Adipose tissue (tissue), 3 donors: Measurements from ENCODE around the gene HBA1. TPM values are rescaled to one million over a fixed set of nuclear protein-coding genes. Genes with fewer than 3 reads are reported as not detected.
"Not testable (repeated sequence)": the region's sequence is repeated elsewhere in the genome, so short reads cannot be mapped to it uniquely, and the experiment has no call there.

ENCODE experiments used
- H3K27ac ChIP-seq: one replicate; pipeline ENCODE4 v1.5.1; 2013; ENCODE audit warnings: low read depth, low read length
- WGBS, 3 donors: extraction: QIAGEN DNeasy Blood & Tissue Kit; methylation state at CpG; one replicate each; pipeline ENCODE4 v1.1.7; 2013; 5-methylcytosine and 5-hydroxymethylcytosine counted together
- polyA plus RNA-seq, 3 donors: library from polyadenylated mRNA; stranded (reverse); fragments of 200-250 nt; gene quantifications; one replicate each; pipeline ENCODE4 v1.2.3, GENCODE V29; 2013
- donor health status: healthy with polysubstance abuse.
- donor health status: Bipolar disorder and iron deficiency.
- donor health status: healthy.

Gene HBA1
- polyA plus RNA-seq, 3 donors = 6.7 to 330 (median 28.5) TPM

DNA sequence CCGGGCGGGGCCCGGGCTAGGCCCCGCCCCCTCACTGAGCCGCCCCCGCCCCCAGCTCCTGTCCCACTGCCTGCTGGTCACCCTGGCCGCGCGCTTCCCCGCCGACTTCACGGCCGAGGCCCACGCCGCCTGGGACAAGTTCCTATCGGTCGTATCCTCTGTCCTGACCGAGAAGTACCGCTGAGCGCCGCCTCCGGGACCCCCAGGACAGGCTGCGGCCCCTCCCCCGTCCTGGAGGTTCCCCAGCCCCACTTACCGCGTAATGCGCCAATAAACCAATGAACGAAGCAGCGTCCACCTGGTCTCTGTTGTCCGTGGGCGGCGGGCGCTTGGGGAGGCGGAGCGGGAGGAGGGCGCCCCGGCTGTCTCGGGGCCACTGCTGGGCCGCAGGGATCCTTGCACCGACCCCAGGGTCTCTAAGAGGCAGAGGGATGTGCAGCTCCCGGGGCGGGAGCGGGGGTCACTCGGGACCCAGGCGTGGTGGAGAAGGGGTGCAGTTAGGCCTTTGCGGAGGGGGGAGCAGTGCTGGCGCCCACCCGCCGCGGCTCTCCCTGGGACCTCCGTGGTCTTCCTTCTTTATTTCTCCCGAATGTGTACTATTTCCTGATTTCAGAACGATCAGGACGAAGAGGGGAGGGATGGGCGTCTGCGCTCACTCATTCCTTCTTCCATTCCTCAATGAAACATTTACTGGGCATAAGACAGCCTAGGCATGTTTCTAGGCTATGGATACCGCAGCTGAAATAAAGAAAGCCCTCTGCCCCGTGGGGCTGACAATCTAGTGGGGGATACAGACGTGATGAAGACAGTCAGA is 22.1 kb upstream of the HBA1 start:
- 1 to 3% (median 2%) methylated on average over 46 to 48 of the region's 59 CpGs for WGBS, 3 donors
- no peak overlapping the region for H3K27ac ChIP-seq

DNA sequence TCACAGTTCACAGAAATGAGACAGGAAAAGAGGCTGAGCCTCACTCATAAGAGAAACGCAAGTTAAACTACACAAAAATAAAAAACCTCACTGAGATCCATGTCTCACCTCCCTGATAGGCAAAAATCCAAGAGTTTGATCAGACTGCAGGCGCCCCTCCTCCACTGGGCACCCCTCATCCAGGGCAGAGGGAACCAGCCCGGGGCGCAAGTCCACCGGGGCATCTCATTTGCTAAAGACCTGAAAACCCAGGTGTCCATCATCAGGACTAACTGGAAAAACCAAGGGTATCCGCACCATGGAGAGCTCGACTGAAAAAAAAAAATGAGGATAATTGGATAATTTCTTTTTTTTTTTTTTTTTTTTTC is 21.5 kb upstream of the HBA1 start:
- H3K27ac ChIP-seq = no peak overlapping the region
- WGBS, 3 donors = 58 to 74% (median 58%) methylated on average over 7 of the region's 7 CpGs

DNA sequence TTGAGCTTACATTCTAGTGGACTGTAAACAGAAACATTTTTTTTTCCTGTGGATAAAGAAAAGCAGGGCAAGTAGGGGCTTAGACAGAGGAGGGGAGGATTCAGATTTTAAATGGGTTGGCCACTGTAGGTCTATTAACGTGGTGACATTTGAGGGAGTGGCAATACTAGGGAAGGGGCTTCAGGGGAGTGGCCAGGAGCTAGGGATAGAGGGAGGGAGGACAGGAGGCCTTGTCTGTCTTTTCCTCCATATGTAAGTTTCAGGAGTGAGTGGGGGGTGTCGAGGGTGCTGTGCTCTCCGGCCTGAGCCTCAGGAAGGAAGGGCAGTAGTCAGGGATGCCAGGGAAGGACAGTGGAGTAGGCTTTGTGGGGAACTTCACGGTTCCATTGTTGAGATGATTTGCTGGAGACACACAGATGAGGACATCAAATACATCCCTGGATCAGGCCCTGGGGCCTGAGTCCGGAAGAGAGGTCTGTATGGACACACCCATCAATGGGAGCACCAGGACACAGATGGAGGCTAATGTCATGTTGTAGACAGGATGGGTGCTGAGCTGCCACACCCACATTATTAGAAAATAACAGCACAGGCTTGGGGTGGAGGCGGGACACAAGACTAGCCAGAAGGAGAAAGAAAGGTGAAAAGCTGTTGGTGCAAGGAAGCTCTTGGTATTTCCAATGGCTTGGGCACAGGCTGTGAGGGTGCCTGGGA is 17.2 kb upstream of the HBA1 start:
- WGBS, 3 donors = 45 to 61% (median 53%) methylated on average over 6 of the region's 6 CpGs
- H3K27ac ChIP-seq = no peak overlapping the region

DNA sequence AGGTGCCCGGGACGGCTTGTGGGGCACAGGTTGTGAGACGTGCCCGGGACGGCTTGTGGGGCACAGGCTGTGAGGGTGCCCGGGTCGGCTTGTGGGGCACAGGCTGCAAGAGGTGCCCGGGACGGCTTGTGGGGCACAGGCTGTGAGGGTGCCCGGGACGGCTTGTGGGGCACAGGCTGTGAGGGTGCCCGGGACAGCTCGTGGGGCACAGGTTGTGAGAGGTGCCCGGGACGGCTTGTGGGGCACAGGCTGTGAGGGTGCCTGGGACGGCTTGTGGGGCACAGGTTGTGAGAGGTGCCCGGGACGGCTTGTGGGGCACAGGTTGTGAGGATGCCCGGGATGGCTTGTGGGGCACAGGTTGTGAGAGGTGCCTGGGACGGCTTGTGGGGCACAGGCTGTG is 16.2 kb upstream of the HBA1 start:
- H3K27ac ChIP-seq = not testable (repeated sequence)
- 54 to 75% (median 71%) methylated on average over 8 to 20 of the region's 20 CpGs for WGBS, 3 donors

DNA sequence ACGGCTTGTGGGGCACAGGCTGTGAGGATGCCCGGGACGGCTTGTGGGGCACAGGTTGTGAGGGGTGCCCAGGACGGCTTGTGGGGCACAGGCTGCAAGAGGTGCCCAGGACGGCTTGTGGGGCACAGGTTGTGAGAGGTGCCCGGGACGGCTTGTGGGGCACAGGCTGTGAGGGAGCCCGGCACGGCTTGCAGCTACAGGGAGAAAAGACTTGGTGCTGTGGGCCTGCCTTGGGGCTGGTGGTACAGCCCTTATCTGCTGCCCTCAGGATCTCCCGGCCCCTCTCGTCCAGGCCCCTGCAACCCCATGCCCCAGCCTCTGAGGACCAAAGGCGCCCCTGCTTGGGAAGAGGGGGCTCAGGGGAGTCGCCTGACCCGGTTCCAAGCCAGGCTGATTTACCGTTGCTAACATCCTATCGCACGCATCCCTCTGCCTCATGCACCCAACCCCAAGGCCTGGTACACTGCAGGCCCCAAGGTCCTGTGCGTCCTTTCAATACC is 15.7 kb upstream of the HBA1 start:
- 59 to 68% (median 63%) methylated on average over 13 to 18 of the region's 18 CpGs for WGBS, 3 donors
- no peak overlapping the region for H3K27ac ChIP-seq

DNA sequence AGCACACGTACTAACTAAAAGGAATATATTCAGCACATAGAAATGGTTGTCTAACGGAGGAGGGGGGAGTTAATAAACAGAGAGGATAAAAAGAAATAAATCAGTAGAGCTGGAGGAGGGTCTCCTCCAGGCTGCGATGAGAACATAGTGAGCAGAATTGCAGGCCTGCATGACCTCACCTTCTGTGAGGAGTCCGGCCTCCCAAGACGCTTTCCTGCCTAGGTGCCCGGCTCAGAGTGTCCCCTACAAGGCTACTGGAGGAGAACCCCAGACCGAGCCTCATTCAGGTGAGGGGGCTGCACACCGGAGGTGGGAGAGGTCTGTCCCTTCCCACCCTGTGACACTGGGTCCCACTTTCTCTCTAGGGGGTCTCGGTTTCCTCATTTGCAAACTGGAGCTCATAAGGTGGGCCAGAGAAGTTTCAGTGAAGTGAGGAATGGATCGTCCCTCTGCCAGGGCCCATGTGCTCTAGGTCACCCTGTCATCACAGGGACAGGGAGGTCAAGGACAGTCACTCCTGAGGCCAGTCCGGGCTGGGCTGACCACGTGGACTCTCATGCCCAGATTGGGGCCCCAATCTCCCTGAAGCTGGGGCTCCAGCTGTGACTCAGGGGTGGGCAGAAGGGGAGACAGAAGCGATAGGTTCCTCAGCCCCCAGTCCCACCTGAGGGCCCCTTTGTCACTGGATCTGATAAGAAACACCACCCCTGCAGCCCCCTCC is 14.0 kb upstream of the HBA1 start:
- 86 to 87% (median 86%) methylated on average over 13 of the region's 13 CpGs for WGBS, 3 donors

DNA sequence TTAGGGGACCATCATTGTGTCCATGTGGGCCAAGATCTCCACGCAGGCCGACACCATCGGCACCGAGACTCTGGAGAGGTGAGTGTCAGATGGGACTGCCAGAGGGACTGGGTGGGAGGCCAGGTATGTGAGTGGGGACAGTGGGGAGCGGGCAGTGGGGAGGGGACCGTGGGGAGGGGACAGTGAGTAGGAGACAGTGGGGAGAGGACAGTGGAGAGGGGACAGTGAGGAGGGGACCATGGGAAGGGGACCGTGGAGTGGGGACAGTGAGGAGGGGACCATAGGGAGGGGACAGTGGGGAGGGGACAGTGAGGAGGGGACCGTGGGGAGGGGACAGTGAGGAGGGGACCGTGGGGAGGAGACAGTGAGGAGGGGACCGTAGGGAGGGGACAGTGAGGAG is 13.3 kb upstream of the HBA1 start:
- not testable (repeated sequence) for H3K27ac ChIP-seq
- 83 to 92% (median 88%) methylated on average over 7 to 10 of the region's 10 CpGs for WGBS, 3 donors

More for the DNA sequence above, 14.0 kb upstream of the HBA1 start:
- no peak overlapping the region for H3K27ac ChIP-seq

DNA sequence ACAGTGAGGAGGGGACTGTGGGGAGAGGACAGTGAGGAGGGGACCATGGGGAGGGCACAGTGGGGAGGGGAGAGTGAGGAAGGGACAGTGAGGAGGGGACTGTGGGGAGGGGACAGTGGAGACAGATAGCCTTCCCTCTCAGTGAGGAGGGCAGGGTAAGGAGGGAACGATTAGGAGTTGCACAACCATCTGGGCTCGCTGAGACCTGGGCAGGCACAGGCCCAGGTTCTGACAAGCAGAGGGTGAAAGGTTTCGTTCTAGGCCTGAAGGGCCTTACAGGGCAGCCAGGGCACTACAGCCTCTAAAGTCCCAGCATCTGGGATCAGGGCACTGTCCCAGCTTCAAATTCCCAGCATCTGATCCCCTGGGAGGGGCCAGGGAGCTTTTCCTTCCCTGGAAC is 12.8 kb upstream of the HBA1 start:
- not testable (repeated sequence) for H3K27ac ChIP-seq
- 4 to 30% (median 17%) methylated on average over 2 of the region's 3 CpGs for WGBS, 3 donors

DNA sequence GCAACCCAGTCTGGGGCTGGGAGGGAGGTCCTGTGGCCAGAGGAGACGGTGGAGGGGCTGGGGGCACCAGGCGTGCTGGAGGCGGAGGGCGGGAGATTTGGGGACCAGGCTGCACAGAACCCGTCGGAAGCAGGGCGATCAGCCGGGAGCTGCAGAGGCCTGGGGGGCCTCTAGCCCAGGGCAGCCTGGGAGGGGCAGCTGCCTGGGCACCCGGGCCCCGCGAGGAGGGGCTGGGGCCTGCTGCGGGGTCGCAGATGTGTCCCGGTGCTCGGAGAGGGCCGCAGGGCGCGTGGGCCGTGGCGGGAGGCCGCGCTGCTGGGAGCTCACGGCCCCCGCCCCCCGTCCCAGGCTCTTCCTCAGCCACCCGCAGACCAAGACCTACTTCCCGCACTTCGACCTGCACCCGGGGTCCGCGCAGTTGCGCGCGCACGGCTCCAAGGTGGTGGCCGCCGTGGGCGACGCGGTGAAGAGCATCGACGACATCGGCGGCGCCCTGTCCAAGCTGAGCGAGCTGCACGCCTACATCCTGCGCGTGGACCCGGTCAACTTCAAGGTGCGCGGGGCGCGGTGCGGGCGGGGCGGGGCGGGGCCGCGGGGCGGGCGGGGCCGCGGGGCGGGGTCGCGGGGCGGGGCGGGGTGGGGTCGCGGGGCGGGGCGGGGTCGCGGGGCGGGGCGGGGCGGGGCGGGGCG is 12.2 kb upstream of the HBA1 start:
- WGBS, 3 donors = 4% methylated on average over 5 of the region's 80 CpGs; no CpG with 5 or more reads in 2 of the 3 donors
- H3K27ac ChIP-seq = not testable (repeated sequence)

DNA sequence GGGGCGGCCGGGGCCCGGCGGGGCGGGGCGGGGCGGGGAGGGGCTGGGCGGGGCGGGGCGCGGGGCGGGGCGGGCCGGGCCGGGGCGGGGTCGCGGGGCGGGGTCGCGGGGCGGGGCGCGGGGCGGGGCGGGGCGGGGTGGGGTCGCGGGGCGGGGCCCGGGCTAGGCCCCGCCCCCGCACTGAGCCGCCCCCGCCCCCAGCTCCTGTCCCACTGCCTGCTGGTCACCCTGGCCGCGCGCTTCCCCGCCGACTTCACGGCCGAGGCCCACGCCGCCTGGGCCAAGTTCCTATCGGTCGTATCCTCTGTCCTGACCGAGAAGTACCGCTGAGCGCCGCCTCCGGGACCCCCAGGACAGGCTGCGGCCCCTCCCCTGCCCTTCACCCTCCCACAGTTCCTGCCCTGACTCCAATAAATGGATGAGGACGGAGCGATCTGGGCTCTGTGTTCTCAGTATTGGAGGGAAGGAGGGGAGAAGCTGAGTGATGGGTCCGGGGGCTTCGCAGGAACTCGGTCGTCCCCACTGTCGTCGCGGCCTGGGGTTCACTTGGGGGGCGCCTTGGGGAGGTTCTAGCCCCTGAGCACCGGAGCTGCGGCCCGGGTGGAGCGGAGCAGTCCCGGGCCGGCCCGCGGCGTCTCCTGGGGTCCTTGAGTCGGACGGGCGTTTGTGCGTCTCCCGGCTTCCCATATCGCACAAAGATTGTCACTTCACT is 11.5 kb upstream of the HBA1 start:
- H3K27ac ChIP-seq = no peak overlapping the region
- 2 to 3% (median 2%) methylated on average over 35 to 48 of the region's 77 CpGs for WGBS, 3 donors

DNA sequence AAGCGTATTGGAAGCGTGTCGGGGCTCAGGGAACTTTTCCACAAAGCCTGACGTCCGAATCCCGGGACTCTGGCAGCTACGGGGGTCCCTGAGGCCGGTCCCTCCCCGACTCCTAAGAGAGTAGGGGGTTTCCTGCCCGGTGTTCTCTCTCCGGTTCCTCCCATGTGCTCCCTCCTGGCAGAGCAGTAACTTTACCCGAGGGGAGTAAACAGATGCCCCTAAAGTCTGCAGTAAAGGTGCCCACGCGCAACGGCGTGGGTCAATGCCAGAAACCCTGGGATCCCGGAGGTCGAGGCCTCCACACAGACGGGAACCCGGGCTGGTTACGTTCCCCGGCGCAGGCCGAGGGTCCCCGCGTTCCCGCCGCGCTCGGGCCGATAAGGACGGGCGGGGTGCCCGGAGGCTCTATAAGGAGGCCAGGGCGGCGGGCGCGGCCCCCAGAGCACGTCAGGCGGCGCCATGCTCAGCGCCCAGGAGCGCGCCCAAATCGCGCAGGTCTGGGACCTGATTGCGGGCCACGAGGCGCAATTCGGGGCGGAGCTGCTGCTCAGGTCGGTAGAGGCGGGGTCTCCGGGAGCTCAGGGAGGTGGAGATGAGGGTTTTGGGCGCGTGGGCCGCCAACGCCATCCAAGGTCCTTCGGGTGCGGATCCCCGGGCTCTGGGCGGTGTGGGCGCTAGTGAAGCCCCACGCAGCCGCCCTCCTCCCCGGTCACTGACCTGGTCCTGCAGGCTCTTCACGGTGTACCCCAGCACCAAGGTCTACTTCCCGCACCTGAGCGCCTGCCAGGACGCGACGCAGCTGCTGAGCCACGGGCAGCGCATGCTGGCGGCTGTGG is 10.7 kb upstream of the HBA1 start, which contains the start of gene HBM:
Gene HBM, plus strand, starts transcription at position 440 of the 836 bp plus-strand sequence. Its CDS starts 20 bp downstream, at position 460.
- 1 to 4% (median 3%) methylated on average over 68 to 75 of the region's 75 CpGs for WGBS, 3 donors

DNA sequence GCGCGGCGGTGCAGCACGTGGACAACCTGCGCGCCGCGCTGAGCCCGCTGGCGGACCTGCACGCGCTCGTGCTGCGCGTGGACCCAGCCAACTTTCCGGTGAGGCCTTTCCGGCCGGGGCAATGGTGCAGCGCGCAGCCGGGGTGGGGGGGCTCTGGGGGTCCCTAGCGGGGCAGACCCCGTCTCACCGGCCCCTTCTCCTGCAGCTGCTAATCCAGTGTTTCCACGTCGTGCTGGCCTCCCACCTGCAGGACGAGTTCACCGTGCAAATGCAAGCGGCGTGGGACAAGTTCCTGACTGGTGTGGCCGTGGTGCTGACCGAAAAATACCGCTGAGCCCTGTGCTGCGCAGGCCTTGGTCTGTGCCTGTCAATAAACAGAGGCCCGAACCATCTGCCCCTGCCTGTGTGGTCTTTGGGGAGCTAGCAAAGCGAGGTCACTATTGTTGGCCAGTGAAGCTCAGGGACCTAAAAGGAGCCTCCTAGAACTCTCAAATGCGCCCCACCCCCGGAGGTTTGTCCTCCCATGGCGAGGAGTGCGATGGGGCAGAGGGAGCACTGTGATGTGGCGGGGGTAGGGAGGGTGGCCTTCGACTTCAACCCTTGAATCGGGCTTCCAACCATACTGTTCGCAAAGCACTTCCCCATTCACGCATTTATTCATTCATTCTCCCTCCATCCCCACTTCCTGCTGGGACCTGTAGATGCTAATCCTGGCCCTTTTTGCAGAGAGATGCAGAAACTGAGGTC is 9.9 kb upstream of the HBA1 start:
- no peak overlapping the region for H3K27ac ChIP-seq
- 4 to 7% (median 4%) methylated on average over 45 of the region's 45 CpGs for WGBS, 3 donors

More for the DNA sequence above, 10.7 kb upstream of the HBA1 start, which contains the start of gene HBM:
- H3K27ac ChIP-seq = no peak within 1 kb of the TSS

DNA sequence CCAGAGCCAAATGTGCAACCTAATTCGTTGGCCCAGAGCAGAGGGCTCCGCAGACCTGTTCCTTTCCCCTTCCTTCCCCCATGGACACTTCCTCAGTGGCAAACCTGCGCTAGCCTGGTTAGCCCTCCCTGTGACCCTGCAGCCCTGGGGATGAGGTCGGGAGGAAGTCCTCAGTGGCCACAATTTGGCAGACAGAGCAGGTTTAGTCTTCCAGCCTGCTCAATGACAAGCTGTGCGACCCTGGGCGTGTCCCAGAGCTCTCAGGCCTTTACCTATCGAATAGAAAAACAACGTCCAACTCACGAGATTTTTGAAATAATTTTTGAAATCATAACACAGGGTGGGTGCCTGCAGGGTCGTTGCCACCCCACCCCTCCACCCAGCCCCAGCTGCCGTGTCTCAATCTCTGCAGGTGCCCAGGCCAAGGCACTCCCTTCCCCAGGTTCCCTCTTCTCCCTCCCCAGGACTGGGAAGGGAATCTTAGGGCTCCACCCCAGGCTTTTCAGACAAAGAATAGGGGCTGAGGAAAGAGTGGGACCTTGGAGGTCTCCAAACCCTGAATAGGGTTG is 9.3 kb upstream of the HBA1 start:
- WGBS, 3 donors = 13 to 14% (median 13%) methylated on average over 11 of the region's 11 CpGs
- H3K27ac ChIP-seq = no peak overlapping the region

DNA sequence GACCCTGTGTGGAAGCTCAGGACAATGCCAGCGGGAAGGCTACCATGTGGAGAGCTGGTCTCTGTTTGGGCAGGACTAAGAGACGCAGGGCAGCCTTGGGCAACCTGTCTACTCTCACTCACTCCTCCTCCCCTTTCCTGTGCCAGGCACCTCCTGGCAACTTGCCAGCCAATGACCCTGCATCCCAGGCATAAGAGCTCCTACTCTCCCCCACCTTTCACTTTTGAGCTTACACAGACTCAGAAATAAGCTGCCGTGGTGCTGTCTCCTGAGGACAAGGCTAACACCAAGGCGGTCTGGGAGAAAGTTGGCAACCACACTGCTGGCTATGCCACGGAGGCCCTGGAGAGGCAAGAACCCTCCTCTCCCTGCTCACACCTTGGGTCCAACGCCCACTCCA is 8.1 kb upstream of the HBA1 start:
- no peak overlapping the region for H3K27ac ChIP-seq
- WGBS, 3 donors = 41 to 60% (median 48%) methylated on average over 6 of the region's 6 CpGs

DNA sequence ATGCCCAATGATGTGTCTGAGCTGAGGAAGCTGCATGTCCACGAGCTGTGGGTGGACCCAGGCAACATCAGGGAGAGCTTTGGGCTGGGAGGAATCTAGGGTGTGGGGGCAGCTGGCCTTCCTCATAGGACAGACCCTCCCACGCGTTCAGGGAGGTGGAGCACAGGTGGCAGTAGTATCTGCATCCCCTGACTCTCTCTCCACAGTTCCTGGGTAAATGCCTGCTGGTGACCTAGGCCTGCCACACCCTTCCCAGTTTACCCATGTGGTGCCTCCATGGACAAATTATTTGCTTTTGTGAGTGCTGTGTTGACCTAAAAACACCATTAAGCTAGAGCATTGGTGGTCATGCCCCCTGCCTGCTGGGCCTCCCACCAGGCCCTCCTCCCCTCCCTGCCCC is 7.5 kb upstream of the HBA1 start:
- 35 to 46% (median 43%) methylated on average over 3 of the region's 3 CpGs for WGBS, 3 donors
- no peak overlapping the region for H3K27ac ChIP-seq

DNA sequence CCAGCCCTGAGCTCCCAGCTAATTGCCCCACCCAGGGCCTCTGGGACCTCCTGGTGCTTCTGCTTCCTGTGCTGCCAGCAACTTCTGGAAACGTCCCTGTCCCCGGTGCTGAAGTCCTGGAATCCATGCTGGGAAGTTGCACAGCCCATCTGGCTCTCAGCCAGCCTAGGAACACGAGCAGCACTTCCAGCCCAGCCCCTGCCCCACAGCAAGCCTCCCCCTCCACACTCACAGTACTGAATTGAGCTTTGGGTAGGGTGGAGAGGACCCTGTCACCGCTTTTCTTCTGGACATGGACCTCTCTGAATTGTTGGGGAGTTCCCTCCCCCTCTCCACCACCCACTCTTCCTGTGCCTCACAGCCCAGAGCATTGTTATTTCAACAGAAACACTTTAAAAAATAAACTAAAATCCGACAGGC is 6.4 kb upstream of the HBA1 start:
- 0 to 5% (median 1%) methylated on average over 5 of the region's 5 CpGs for WGBS, 3 donors
- not testable (repeated sequence) for H3K27ac ChIP-seq
